ENCODE results near the gene PARD3. TPM values are rescaled to one million over a fixed set of nuclear protein-coding genes. Genes with fewer than 3 reads are reported as not detected.

PARD3 gene
- total RNA-seq, 1 donor from 2014 or later: 35.4 TPM

DNA sequence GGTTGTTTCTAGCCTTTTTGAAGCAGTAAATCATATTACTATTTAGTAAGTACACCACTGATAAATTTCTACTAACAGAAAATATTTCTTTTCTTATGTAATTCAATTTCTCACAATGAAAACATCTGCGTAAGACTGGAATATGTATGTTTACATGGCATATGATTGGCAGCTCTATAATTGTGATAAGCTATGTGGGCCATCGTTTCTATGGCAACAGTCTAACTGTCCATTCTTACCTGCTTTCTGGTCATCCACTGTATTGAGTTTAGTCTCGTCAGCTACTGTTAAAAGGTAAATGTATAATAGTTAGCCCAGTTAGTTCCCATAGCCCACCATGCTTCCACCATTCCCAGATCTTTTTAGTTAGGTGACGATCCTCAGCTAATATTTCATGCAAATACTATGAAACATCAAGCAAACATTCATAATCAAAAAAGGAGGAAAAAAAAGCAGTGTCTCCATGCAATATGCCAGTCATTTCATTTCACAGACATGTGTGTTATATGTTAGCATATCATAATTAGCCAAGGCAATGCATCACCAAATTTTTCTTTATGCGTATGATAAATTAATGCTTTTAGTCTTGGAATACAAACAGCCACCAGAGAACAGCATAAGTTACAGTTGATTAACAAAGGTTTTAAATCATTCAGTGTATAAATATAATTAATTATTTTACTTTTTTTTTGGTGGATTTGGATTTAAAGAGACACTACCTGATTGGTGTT is 479.0 kb downstream of the PARD3 start:
- DNase-seq (ENCODE audit: low read depth) (no peak), FAIRE-seq (no peak)
- H3K27me3 Mint-ChIP-seq (ENCODE audit: low read depth, unreplicated experiment): no peaks in the 10 kb centered on the region
- H3K9me3 ChIP-seq (ENCODE audit: insufficient read depth, low read depth, low read length): no peaks in the 10 kb centered on the region
- no peak overlapping the region for H3K27ac ChIP-seq (ENCODE audit: low read depth, low read length)
- H3K27ac Mint-ChIP-seq (ENCODE audit: unreplicated experiment): no peak overlapping the region
- H3K9ac ChIP-seq (ENCODE audit: low read length): no peak overlapping the region
- H3K27me3 ChIP-seq (ENCODE audit: insufficient read depth, low read length): no peaks in the 10 kb centered on the region
- no peaks in the 10 kb centered on the region for H3K9me3 Mint-ChIP-seq (ENCODE audit: unreplicated experiment)
- H3K36me3 Mint-ChIP-seq (ENCODE audit: low read depth, unreplicated experiment): peaks cover 8% of the 10 kb centered on the region
- H3K4me3 Mint-ChIP-seq (ENCODE audit: unreplicated experiment): no peak overlapping the region
- no peak overlapping the region for H3K4me3 ChIP-seq (ENCODE audit: insufficient read depth, low read depth, low read length)
- peaks cover 5% of the 10 kb centered on the region for H3K4me1 ChIP-seq (ENCODE audit: insufficient read depth, low read length)
- H3K4me1 Mint-ChIP-seq (ENCODE audit: low read depth, unreplicated experiment): no peaks in the 10 kb centered on the region
- TF ChIP-seq, protein P1, sequence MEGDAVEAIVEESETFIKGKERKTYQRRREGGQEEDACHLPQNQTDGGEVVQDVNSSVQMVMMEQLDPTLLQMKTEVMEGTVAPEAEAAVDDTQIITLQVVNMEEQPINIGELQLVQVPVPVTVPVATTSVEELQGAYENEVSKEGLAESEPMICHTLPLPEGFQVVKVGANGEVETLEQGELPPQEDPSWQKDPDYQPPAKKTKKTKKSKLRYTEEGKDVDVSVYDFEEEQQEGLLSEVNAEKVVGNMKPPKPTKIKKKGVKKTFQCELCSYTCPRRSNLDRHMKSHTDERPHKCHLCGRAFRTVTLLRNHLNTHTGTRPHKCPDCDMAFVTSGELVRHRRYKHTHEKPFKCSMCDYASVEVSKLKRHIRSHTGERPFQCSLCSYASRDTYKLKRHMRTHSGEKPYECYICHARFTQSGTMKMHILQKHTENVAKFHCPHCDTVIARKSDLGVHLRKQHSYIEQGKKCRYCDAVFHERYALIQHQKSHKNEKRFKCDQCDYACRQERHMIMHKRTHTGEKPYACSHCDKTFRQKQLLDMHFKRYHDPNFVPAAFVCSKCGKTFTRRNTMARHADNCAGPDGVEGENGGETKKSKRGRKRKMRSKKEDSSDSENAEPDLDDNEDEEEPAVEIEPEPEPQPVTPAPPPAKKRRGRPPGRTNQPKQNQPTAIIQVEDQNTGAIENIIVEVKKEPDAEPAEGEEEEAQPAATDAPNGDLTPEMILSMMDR (IDR thresholded peaks at IDR 0.05; ENCODE audit: insufficient read depth, low read depth, low read length): no peak
- TF ChIP-seq EZH2 (IDR thresholded peaks at IDR 0.05; ENCODE audit: insufficient read depth, low read length): no peak
- no peak overlapping the region for H3K4me2 ChIP-seq (ENCODE audit: low read length)
- no peak overlapping the region for H2AFZ ChIP-seq (ENCODE audit: low read depth, low read length)
- H4K20me1 ChIP-seq (ENCODE audit: insufficient read depth, low read length): no peaks in the 10 kb centered on the region
- no peaks in the 10 kb centered on the region for H3K36me3 ChIP-seq (ENCODE audit: insufficient read depth, low read length)
- H3K79me2 ChIP-seq (ENCODE audit: insufficient read depth, low read length): no peaks in the 10 kb centered on the region

GRCh38 chr10:34334908-34335307 is 480.2 kb downstream of the PARD3 start:
- no peak overlapping the region for H3K9ac ChIP-seq (ENCODE audit: low read length)
- TF ChIP-seq EZH2 (IDR thresholded peaks at IDR 0.05; ENCODE audit: insufficient read depth, low read length): no peak
- TF ChIP-seq, protein P1 (IDR thresholded peaks at IDR 0.05; ENCODE audit: insufficient read depth, low read depth, low read length): no peak
- H3K36me3 Mint-ChIP-seq (ENCODE audit: low read depth, unreplicated experiment): peaks cover 3% of the 10 kb centered on the region
- FAIRE-seq (no peak), DNase-seq (ENCODE audit: low read depth) (no peak)
- H3K27me3 ChIP-seq (ENCODE audit: insufficient read depth, low read length): no peaks in the 10 kb centered on the region
- no peak overlapping the region for H3K4me3 ChIP-seq (ENCODE audit: insufficient read depth, low read depth, low read length)
- no peaks in the 10 kb centered on the region for H3K36me3 ChIP-seq (ENCODE audit: insufficient read depth, low read length)
- no peaks in the 10 kb centered on the region for H3K79me2 ChIP-seq (ENCODE audit: insufficient read depth, low read length)
- H2AFZ ChIP-seq (ENCODE audit: low read depth, low read length): no peak overlapping the region
- H3K4me2 ChIP-seq (ENCODE audit: low read length): no peak overlapping the region
- H3K4me3 Mint-ChIP-seq (ENCODE audit: unreplicated experiment): no peak overlapping the region
- H3K27ac Mint-ChIP-seq (ENCODE audit: unreplicated experiment): no peak overlapping the region
- no peaks in the 10 kb centered on the region for H3K9me3 ChIP-seq (ENCODE audit: insufficient read depth, low read depth, low read length)
- no peaks in the 10 kb centered on the region for H3K4me1 Mint-ChIP-seq (ENCODE audit: low read depth, unreplicated experiment)
- no peaks in the 10 kb centered on the region for H3K9me3 Mint-ChIP-seq (ENCODE audit: unreplicated experiment)
- H3K27ac ChIP-seq (ENCODE audit: low read depth, low read length): no peak overlapping the region
- no peaks in the 10 kb centered on the region for H4K20me1 ChIP-seq (ENCODE audit: insufficient read depth, low read length)
- H3K27me3 Mint-ChIP-seq (ENCODE audit: low read depth, unreplicated experiment): no peaks in the 10 kb centered on the region
- peaks cover 5% of the 10 kb centered on the region for H3K4me1 ChIP-seq (ENCODE audit: insufficient read depth, low read length)

DNA sequence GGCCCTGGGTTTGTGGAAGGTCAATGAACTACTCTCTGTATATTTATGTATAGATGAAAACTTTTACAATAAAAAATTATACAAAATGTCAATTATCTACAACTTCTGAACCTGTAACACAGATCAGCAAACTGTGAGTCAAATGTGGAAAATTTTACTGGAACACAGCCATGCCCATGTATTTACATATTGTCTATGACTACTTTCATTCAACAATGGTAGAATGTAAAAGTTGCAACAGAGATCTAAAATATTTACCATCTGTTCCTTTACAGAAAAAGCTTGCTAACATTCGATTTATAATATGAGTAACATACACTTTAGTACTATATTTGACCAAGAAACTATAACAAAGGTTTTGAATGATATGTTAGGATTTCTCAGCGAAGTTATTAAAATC is 481.6 kb downstream of the PARD3 start:
- Histone ChIP-seq H4K20me1 (ENCODE audit: insufficient read depth, low read length) (no peaks in the 10 kb centered on the region), H3K4me2 (ENCODE audit: low read length) (no peak overlapping the region), H3K4me1 (ENCODE audit: insufficient read depth, low read length) (no peaks in the 10 kb centered on the region), H3K27ac (ENCODE audit: low read depth, low read length) (no peak overlapping the region), H3K9me3 (ENCODE audit: insufficient read depth, low read depth, low read length) (no peaks in the 10 kb centered on the region), H3K36me3 (ENCODE audit: insufficient read depth, low read length) (no peaks in the 10 kb centered on the region), H3K4me3 (ENCODE audit: insufficient read depth, low read depth, low read length) (no peak overlapping the region), H2AFZ (ENCODE audit: low read depth, low read length) (no peak overlapping the region), H3K27me3 (ENCODE audit: insufficient read depth, low read length) (no peaks in the 10 kb centered on the region), H3K79me2 (ENCODE audit: insufficient read depth, low read length) (no peaks in the 10 kb centered on the region), H3K9ac (ENCODE audit: low read length) (no peak overlapping the region)
- Mint-ChIP-seq H3K36me3 (ENCODE audit: low read depth, unreplicated experiment) (peaks cover 3% of the 10 kb centered on the region), H3K4me3 (ENCODE audit: unreplicated experiment) (no peak overlapping the region), H3K4me1 (ENCODE audit: low read depth, unreplicated experiment) (no peaks in the 10 kb centered on the region), H3K27ac (ENCODE audit: unreplicated experiment) (no peak overlapping the region), H3K9me3 (ENCODE audit: unreplicated experiment) (no peaks in the 10 kb centered on the region), H3K27me3 (ENCODE audit: low read depth, unreplicated experiment) (no peaks in the 10 kb centered on the region)
- DNase-seq (ENCODE audit: low read depth): peak; percentile 30
- TF ChIP-seq, protein P1 (IDR thresholded peaks at IDR 0.05; ENCODE audit: insufficient read depth, low read depth, low read length): no peak
- TF ChIP-seq EZH2 (IDR thresholded peaks at IDR 0.05; ENCODE audit: insufficient read depth, low read length): no peak
- FAIRE-seq: no peak

Data from astrocyte (in vitro differentiated cells and primary cell).